ENCODE measurements around the gene MSI2.

Gene MSI2

DNA sequence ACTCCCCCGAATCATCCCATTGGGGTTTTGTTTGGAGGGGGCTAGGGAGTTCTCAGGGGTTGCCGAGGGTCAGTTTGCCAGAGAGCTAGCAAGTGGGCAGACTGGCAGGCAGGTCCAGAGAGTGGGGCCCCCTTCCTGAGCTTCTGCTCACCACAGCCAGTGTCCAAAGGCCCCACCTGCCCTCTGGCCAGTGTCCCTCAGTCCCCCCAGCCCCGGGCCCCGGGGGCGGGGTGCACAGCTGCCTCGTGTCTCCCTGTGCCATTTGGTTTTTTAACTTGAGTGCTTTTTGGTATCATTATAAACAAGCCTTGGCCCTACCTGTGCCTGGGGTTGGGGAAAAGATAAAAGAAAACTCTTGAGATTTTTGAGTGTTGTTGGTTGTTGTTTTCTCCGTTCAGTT lies 397.0 kb downstream of the MSI2 start:
- no peak overlapping the region for H3K27ac ChIP-seq
- TF ChIP-seq CTCF (conservative IDR thresholded peaks at IDR 0.05): no peak

DNA sequence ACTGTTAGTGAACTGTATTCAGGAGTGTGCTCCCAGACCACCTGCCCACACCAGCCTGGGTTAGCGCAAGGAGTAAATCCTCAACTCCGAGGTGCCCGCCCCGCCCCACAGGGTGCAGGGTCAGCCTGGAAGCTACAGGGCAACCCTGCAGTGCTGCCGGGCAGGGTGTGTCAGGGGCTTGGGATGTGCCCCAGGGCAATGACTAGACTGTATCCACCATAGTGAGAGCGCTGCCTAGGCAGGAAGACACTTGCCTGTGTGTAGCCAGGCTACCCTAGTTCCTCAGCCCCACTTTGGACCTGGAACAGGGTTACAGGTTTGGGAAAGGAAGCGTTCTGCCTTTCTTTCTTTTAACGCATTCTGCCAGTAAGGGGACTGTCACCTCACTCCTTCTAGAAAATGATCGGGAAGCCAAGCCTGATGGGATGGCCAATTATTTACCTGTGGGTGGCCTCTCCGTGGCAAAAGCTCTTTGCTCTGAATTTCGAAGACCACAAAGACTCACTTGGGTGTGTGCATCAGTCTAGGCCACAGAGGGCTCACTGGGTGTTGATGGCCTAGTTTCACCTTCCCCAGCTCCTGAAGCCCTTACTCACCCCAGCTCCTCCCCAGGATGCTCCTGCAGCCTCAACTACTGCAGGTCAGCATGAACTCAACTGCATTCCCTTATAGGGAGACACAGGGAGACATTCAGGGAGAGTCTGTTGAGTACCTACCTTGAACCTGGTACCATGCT lies 397.9 kb downstream of the MSI2 start:
- H3K27ac ChIP-seq: no peak overlapping the region
- no peak for TF ChIP-seq CTCF (conservative IDR thresholded peaks at IDR 0.05)

DNA sequence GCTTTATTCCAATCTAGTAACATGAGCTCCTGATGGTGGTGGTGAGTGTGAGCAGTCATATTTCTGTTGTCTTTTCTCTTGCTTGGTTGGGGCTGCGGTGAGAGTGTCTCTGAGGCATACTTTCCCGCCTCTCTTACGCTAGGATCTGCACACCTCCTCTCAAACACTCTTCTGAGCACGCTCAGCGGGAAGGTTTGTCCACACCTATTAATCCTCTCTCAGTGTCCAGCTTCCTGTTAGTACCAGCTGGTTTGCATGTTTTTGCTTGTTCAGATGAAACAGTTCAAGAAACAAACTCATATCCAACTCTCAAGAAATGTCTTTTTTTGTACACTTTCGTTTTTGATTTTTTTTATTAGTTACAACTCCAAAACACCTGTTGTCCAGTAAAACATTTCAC lies 399.2 kb downstream of the MSI2 start:
- no peak overlapping the region for H3K27ac ChIP-seq
- TF ChIP-seq CTCF (conservative IDR thresholded peaks at IDR 0.05): no peak

DNA sequence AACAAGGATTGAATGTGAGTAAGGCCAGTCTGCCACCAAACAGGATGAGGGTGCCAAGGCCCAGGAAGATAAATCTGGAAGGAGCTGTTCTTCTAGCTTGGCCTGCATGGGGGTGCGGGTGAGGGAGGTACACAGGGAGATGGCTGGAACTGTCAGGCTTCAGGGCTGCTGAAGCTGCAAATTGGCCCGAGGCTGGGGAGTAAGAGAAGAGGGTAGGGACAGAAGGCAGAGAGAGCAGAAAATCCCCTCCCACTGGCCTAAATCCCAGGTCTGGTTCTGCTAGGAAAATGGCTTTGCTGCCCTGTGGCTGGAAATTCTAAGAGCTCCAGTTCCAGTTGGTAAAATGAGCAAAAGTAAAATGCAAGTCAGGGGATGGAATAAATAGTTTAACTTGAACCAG lies 400.9 kb downstream of the MSI2 start:
- H3K27ac ChIP-seq: no peak overlapping the region
- TF ChIP-seq CTCF (conservative IDR thresholded peaks at IDR 0.05): no peak

- H3K27ac ChIP-seq: peak overlapping the region; percentile 69
- no peak for TF ChIP-seq CTCF (conservative IDR thresholded peaks at IDR 0.05)
Observed at GRCh38 chr17:57662041-57662440, 405.7 kb downstream of the MSI2 start.

GRCh38 chr17:57662644-57663308 lies 406.5 kb downstream of the MSI2 start:
- peak; percentile 11; the same call in 1 of the 2 replicates for TF ChIP-seq CTCF (conservative IDR thresholded peaks at IDR 0.05)
- peak overlapping the region; percentile 69 for H3K27ac ChIP-seq

DNA sequence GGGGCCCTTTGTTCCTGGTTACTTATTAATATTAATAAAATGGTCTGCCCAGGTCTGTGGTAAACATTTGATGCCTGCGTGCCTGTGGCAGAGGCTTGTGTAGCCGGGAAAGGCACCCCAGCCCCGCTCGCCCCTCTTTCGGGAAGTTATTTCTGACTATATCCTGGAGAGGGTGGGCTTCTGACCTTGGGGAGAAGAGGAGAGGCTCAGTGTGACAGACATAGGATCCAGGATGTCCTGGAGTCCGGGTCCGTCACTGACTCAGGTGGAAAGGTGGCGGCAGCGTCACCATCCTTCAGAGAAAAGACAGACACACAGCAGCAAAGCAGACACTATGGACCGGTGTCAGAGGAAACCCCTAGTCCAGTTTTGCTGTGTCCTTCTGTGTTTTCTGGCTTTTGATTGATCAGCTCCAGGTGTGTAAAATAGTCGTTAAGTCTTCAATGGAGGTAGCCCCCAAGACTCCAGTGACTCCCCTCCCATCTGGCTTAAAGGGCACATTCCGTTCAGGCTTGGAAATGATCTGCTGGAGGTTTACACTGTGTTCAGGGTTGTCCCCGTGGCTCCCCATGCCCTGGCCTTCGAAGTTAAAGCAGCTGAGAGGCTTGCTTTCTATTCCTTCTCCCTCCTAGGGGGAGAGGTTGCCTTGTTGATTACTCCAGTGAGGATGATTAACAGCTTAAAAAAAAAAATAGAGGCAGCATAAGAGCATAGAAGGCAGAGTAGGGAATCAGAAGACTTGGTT lies 407.2 kb downstream of the MSI2 start:
- peak overlapping the region; percentile 69 for H3K27ac ChIP-seq
- TF ChIP-seq CTCF (conservative IDR thresholded peaks at IDR 0.05): no peak

Measured in VCaP (cell line).